Body of pancreas (tissue), 4 donors: ENCODE measurements around the gene REV3L.

Experiments
- POLR2A ChIP-seq, 3 donors: fragments of 450-650 bp; IDR thresholded peaks; one replicate each; pipeline ENCODE4 v1.6.1; 2016; ENCODE audit warnings: antibody characterized with exemption in 3 of 3, mild to moderate bottlenecking in 2 of 3
- TF ChIP-seq, protein P1 (sequence below), 7 experiments: fragments of 450-650 bp in 4 of 7; fragments of 200-600 bp in 3 of 7; sonication (generic) in 3 of 7; IDR thresholded peaks; one replicate each; pipeline ENCODE4 v1.5.1; 2016 to 2019; ENCODE audit warnings: antibody characterized with exemption in 7 of 7

DNA sequence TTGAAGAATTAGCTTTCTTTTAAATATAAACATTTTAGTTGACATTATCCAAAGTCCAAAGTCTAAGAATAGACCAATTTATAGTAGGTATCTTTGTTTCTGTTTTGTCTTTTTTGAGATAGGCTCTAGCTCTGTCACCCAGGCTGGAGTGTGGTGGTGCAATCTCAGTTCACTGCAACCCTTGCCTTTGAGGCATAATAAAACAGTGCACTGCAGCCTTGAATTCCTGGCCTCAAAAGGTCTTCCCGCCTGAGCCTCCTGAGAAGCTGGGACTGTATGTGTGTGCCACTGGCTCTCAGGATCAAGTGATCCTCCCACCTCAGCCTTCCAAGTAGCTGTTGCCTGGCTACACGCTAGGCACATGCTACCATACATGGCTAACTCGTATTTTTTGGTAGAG, 135.4 kb downstream of the REV3L start:
- TF ChIP-seq, protein P1, sequence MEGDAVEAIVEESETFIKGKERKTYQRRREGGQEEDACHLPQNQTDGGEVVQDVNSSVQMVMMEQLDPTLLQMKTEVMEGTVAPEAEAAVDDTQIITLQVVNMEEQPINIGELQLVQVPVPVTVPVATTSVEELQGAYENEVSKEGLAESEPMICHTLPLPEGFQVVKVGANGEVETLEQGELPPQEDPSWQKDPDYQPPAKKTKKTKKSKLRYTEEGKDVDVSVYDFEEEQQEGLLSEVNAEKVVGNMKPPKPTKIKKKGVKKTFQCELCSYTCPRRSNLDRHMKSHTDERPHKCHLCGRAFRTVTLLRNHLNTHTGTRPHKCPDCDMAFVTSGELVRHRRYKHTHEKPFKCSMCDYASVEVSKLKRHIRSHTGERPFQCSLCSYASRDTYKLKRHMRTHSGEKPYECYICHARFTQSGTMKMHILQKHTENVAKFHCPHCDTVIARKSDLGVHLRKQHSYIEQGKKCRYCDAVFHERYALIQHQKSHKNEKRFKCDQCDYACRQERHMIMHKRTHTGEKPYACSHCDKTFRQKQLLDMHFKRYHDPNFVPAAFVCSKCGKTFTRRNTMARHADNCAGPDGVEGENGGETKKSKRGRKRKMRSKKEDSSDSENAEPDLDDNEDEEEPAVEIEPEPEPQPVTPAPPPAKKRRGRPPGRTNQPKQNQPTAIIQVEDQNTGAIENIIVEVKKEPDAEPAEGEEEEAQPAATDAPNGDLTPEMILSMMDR (IDR thresholded peaks at IDR 0.05): no peak
- TF ChIP-seq POLR2A (IDR thresholded peaks at IDR 0.05): no peak
